ENCODE data around the gene SIGLEC5.

SIGLEC5 gene

DNA sequence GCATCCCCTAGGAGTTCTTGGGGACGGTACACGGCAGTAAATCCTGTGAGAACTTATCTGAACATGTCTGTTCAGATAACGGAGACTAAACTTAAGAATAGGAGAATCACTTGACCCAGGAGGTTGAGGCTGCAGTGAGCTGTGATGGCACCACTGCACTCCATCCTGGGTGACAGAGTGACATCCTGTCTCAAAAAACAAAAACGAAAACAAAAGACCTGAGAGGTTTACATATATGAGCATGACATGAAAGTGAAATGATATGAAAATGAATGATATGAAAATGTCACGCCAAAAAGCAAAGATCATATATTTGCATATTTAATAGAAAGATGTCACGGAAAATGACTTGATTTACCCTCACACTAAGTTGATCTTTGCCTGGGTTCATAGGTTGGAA lies 53.4 kb downstream of the SIGLEC5 start:
- DNase-seq (no peak), ATAC-seq (no peak)
- peaks cover 14% of the 10 kb centered on the region for H3K4me1 Mint-ChIP-seq
- no peaks in the 10 kb centered on the region for H3K27me3 Mint-ChIP-seq
- H3K4me3 Mint-ChIP-seq = no peak overlapping the region
- peaks cover 4 to 7% of the 10 kb centered on the region in 2 donors for H3K9me3 Mint-ChIP-seq
- H3K27ac Mint-ChIP-seq = no peak overlapping the region

DNA sequence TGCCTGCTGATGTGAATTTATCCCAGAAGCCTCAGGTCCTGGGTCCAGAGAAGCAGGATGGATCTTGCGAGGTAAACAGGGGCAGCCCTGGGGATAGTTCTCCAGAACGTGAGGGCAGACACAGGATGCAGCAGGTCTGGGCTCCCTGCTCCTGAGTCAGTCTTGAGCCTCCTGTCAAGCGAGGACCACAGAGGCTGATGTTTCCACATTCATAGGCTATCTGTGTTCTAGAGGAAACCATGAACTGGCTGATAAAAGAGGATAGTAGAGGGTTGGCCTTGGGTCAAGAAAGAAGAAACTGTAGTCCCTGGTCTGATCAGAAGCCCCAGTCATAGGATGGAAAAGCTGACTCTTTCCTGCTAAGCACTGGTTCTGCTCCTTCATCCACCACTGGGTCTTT lies 56.9 kb downstream of the SIGLEC5 start:
- DNase-seq (no peak), ATAC-seq (no peak)
- Mint-ChIP-seq H3K4me1 (peaks cover 31% of the 10 kb centered on the region), H3K27me3 (peaks cover 1% of the 10 kb centered on the region), H3K4me3 (no peak overlapping the region), H3K9me3 (no peaks in the 10 kb centered on the region), H3K27ac (no peak overlapping the region)

DNA sequence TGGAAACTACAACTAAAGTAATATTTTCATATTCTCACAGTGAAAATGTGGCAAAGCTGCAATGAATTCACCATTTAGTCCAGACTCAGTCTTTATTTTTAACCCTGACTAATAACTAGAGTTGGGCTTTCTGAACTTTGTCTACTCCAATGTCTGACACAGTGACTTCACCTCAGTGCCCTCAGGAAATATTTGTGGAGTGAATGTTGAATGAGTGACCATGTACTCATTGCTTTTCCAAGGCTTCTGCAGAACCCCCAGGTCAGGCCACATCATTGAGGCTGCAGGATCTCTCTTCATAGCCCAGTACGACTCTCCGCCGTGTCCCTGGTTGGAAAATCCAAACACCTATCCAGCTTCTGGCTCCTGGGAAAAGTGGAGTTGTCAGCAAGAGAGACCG lies 57.3 kb downstream of the SIGLEC5 start:
- ATAC-seq (no peak), DNase-seq (no peak)
- peaks cover 31% of the 10 kb centered on the region for H3K4me1 Mint-ChIP-seq
- H3K27me3 Mint-ChIP-seq = peaks cover 5% of the 10 kb centered on the region
- no peak overlapping the region for H3K27ac Mint-ChIP-seq
- H3K9me3 Mint-ChIP-seq = no peaks in the 10 kb centered on the region
- no peak overlapping the region for H3K4me3 Mint-ChIP-seq

DNA sequence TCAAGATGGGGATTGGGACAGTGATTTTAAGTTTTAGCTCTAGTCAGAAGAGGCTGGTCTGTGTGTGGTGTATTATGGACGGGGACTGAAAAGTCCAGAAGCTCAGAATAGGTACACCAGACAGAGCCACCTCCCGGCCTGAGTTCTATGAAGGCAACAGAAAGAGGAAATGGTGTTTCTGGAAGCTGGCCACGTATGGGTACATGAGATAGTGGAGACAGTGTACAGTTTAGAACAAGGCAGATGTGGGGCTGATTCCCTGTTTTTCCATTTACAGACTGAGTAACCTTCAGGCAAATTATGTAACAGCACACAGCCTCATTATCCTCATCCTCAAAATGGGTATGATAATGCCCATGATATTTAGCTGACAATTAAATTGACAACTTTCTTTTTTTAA lies 57.8 kb downstream of the SIGLEC5 start:
- ATAC-seq (no peak), DNase-seq (no peak)
- Mint-ChIP-seq H3K4me3 (peak overlapping the region; percentile 96 to 98), H3K9me3 (no peaks in the 10 kb centered on the region), H3K27me3 (peaks cover 9% of the 10 kb centered on the region), H3K4me1 (peaks cover 31% of the 10 kb centered on the region), H3K27ac (peak overlapping the region in 1 of 2 donors; percentile 43)

DNA sequence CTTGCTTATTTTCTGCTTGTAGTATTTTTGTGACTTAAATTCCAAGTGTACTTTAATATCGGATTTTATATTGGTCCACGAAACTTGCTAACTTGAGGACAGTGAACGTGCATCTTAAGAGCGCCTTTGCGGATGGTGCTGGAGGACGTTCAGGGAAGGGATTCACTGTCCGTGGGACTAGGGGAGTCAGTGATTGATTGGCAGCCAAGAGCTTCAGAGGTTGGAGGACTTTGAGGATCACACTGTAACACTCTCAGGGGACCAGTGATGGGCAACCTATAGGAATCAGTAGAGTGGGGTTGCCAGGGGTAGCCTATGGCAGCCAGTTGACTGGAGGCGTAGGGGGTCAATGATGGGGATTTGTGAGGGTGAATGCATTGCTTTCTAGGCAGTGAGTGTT lies 58.6 kb downstream of the SIGLEC5 start:
- ATAC-seq = peak; percentile 18
- Mint-ChIP-seq H3K4me3 (peak overlapping the region; percentile 96 to 98), H3K27me3 (peaks cover 9% of the 10 kb centered on the region), H3K9me3 (no peaks in the 10 kb centered on the region), H3K27ac (peak overlapping the region; percentile 91 to 99), H3K4me1 (peaks cover 31% of the 10 kb centered on the region)
- DNase-seq = no peak

DNA sequence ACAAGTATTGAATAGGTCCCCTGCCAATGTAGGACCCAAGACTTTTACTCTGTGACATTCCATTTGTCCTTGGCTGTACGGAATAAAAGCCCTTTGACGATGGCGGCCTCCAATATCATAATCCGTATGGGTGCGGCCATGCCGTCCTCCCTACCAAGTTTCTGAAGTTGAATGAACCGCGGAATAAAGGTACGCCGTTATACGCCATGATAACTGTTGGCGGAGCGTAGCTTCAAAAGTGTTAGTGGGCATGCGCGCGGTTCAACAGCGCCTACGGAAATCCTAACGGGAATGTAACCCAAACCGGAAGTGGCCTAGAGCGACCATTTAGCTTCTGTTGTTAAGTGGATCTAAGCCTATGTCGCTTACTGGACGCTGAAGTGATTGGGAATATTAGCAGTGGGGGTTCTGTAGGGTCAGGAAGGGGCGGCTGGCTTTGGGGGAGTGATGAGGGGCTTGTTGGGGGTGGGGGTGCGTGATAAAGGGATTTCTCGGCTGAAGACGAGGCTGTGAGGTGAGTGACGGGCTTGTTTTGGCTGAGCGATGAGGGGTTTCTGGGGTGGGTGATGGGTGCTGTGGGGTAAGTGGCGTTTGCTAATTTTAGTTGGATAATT lies 59.1 kb downstream of the SIGLEC5 start, which contains the start of gene ZNF175:
Gene ZNF175, plus strand, starts transcription at position 322 of the 614 bp plus-strand sequence. CDS start 2,047 bp downstream, outside the sequence.
- H3K9me3 Mint-ChIP-seq = no peaks in the 10 kb centered on the region
- H3K4me3 Mint-ChIP-seq = peak within 1 kb of the TSS; percentile 96 to 98
- DNase-seq (peak; percentile 78 to 86), ATAC-seq (peak; percentile 98)
- H3K27ac Mint-ChIP-seq = peak within 1 kb of the TSS; percentile 91 to 99
- H3K27me3 Mint-ChIP-seq = peaks cover 9% of the 10 kb centered on the region
- H3K4me1 Mint-ChIP-seq = peaks cover 31% of the 10 kb centered on the region

DNA sequence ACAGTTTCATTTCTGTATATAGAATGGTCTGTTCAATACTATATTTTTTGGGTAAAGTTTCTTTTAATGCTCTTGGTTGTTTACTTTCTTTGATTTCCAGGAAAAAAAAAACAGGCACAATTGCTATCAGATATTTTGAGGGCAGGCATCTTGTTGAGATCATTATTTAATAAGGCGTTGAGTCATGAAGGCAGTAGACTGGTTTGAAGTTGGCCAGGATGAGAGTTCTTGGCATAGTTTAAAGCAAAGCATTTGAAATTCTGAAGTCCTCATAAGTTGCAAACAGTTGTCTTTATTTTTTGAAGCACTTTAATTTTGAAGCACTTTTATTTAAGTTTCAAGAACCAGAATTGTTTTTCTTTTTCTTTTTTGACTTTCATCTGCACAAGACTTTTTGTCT lies 61.7 kb downstream of the SIGLEC5 start:
- Mint-ChIP-seq H3K9me3 (no peaks in the 10 kb centered on the region), H3K27ac (no peak overlapping the region), H3K4me1 (peaks cover 30% of the 10 kb centered on the region), H3K4me3 (no peak overlapping the region), H3K27me3 (peaks cover 34% of the 10 kb centered on the region)
- ATAC-seq (no peak), DNase-seq (no peak)

DNA sequence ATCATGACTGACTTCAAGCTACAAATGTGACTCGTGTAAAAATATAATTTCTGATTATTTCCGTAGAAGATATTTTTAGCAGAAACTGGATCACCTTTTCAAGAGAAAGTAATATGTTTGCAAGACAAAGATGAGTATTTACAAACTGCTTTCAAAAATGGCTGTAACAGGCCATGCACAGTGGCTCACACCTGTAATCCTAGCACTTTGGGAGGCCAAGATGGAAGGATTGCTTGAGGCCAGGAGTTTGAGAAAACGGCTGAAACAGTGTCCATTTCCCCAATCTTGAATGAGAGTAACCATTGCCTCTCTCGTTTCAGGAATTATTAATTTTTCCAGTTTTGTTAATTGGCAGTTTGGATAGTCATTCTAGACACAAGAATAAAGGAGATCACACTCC lies 62.6 kb downstream of the SIGLEC5 start:
- H3K27me3 Mint-ChIP-seq = peaks cover 38% of the 10 kb centered on the region
- H3K4me3 Mint-ChIP-seq = no peak overlapping the region
- no peaks in the 10 kb centered on the region for H3K9me3 Mint-ChIP-seq
- ATAC-seq (no peak), DNase-seq (no peak)
- no peak overlapping the region for H3K27ac Mint-ChIP-seq
- peaks cover 24% of the 10 kb centered on the region for H3K4me1 Mint-ChIP-seq

DNA sequence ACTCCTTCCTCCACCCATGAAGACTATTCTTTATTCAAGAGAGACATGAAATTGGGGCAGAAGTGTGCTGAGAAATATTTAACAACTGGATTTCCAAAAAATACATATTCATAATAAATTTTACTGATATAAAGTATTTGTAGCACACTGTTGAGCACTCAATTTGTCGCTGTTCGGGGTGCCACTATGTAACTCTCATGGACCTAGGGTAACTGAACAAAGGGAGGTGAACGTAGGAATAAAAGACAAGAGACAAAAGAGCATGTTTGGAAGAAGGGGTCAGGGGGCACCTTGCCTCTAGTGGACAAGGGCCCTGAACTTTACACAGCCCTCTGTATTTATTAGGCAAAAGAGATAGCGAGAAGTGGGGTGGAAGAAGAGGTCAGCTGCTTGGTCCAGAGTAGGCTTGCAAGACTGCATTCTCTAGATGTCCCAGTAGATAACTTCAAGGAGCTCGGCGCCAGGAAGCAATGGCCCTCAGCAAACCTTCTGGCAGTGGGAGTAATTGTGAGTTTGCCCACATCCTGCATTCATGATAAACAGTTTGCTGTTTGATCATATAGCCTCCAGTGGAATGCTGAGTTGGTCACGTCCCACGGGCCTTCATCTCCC lies 63.6 kb downstream of the SIGLEC5 start:
- Mint-ChIP-seq H3K9me3 (no peaks in the 10 kb centered on the region), H3K27me3 (peaks cover 42% of the 10 kb centered on the region), H3K4me1 (peaks cover 15% of the 10 kb centered on the region), H3K27ac (no peak overlapping the region), H3K4me3 (no peak overlapping the region)
- ATAC-seq = no peak
- no peak for DNase-seq

DNA sequence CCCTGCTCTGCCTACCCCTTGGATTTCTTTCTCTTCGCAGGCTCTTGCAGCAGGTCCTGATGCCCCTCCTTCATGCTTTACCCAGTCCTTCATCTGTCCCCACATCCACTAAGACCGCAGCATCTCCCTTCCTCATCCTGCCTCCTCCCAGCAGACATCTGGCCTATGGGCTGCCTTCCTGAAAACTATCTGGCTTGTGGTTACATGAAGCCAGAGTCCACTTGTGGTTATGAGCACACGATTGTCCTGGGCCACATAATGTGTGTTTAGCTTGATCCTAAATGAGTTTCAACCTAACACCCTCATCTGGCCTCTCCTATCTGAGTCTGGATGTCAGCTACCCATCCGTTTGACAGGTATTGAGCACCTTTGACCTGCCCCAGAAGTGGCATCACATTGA lies 64.6 kb downstream of the SIGLEC5 start:
- H3K27me3 Mint-ChIP-seq = peaks cover 49% of the 10 kb centered on the region
- ATAC-seq = no peak

DNA sequence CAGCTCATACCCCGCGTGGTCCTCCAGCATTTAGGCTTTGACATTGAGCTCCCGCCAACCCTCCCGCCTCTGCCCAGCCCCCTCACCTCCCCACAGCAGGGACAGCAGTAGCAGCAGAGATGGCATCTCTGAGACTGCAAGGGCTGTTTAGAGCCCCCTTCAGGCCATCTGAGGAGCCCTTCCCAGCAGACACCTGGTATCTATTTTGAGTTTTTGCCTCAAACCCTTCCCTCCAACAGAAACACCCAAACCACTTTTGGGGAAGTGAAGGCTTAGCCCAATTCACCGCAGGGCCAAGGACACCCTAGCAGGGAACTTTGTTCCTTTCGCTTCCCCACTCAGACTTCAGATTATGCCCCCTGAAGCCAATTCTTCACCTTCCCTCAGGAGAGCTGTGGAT lies 65.4 kb downstream of the SIGLEC5 start:
- Mint-ChIP-seq H3K4me3 (no peak overlapping the region), H3K27ac (no peak overlapping the region), H3K27me3 (peaks cover 57% of the 10 kb centered on the region), H3K4me1 (no peaks in the 10 kb centered on the region), H3K9me3 (no peaks in the 10 kb centered on the region)
- no peak for DNase-seq
- no peak for ATAC-seq

More for the DNA sequence above, 64.6 kb downstream of the SIGLEC5 start:
- no peak for DNase-seq
- Mint-ChIP-seq H3K9me3 (no peaks in the 10 kb centered on the region), H3K4me3 (no peak overlapping the region), H3K27ac (peak overlapping the region in 1 of 2 donors; percentile 24), H3K4me1 (peaks cover 5% of the 10 kb centered on the region)
